Activated CD4-positive, alpha-beta T cell treated with anti-CD3 and anti-CD28 coated beads for 48 hours (primary cell): ENCODE data around the gene GDNF.

Source experiments
- DNase-seq: peaks from one replicate; pipeline ENCODE4 v3.0.0-alpha.2; 2020

Gene GDNF

GRCh38 chr5:37846786-37847310, 7.0 kb upstream of the GDNF start:
- DNase-seq, result no peak

GRCh38 chr5:37844009-37844408, 4.2 kb upstream of the GDNF start:
- DNase-seq, result no peak

GRCh38 chr5:37842048-37842447, 2.2 kb upstream of the GDNF start:
- no peak for DNase-seq

- no peak for DNase-seq
These were observed 1.4 kb upstream of the GDNF start for GRCh38 chr5:37841203-37841602.

GRCh38 chr5:37840053-37841034, 503 bp upstream of the GDNF start:
- DNase-seq, result peak; percentile 7

GRCh38 chr5:37838933-37839341, 904 bp downstream of the GDNF start:
- DNase-seq, result no peak

GRCh38 chr5:37838152-37838932, 1.5 kb downstream of the GDNF start:
- peak; percentile 25 for DNase-seq

- DNase-seq, result peak; percentile 88
These were observed 2.3 kb downstream of the GDNF start for GRCh38 chr5:37837414-37838032.

GRCh38 chr5:37836592-37837413, 3.0 kb downstream of the GDNF start:
- DNase-seq, result no peak

- no peak for DNase-seq
These were observed 3.6 kb downstream of the GDNF start for GRCh38 chr5:37836235-37836591.

- no peak for DNase-seq
These were observed 4.4 kb downstream of the GDNF start for GRCh38 chr5:37835380-37835973.

- DNase-seq, result no peak
These were observed 5.1 kb downstream of the GDNF start for GRCh38 chr5:37834542-37835379.

GRCh38 chr5:37833990-37834389, 5.9 kb downstream of the GDNF start:
- DNase-seq, result no peak

- no peak for DNase-seq
These were observed 7.9 kb downstream of the GDNF start for GRCh38 chr5:37831821-37832534.

GRCh38 chr5:37830348-37830747, 9.5 kb downstream of the GDNF start:
- no peak for DNase-seq

- no peak for DNase-seq
These were observed 14.4 kb downstream of the GDNF start for GRCh38 chr5:37825334-37825915.

- DNase-seq, result no peak
These were observed 16.2 kb downstream of the GDNF start for GRCh38 chr5:37823433-37824152.

GRCh38 chr5:37816883-37817282, 23.0 kb downstream of the GDNF start:
- no peak for DNase-seq

GRCh38 chr5:37816331-37816730, 23.5 kb downstream of the GDNF start:
- no peak for DNase-seq
